Activated naive CD4-positive, alpha-beta T cell treated with anti-CD3 and anti-CD28 coated beads, Interleukin-2, amount 50 U/mL, for 24 hours (primary cell): ENCODE results near the gene PIEZO2.
"Not testable (repeated sequence)": the region's sequence is repeated elsewhere in the genome, so short reads cannot be mapped to it uniquely, and the experiment has no call there.

Source experiments
- H3K27ac Mint-ChIP-seq: one replicate; pipeline ENCODE4 v1.8.0; 2021; ENCODE audit warnings: mild to moderate bottlenecking, mixed read lengths
- H3K27me3 Mint-ChIP-seq: one replicate; pipeline ENCODE4 v1.8.0; 2021; ENCODE audit warnings: mixed read lengths
- H3K36me3 Mint-ChIP-seq: one replicate; pipeline ENCODE4 v1.8.0; 2021; ENCODE audit warnings: mixed read lengths
- H3K4me1 Mint-ChIP-seq: one replicate; pipeline ENCODE4 v1.8.0; 2021; ENCODE audit warnings: mixed read lengths
- H3K4me3 Mint-ChIP-seq: one replicate; pipeline ENCODE4 v1.8.0; 2021; ENCODE audit warnings: mild to moderate bottlenecking, mixed read lengths
- H3K9me3 Mint-ChIP-seq: one replicate; pipeline ENCODE4 v1.8.0; 2021; ENCODE audit warnings: mixed read lengths

The PIEZO2 gene

GRCh38 chr18:10930076-10930475 lies 219.3 kb downstream of the PIEZO2 start:
- Mint-ChIP-seq H3K9me3 (no peaks in the 10 kb centered on the region), H3K27me3 (peaks cover 1% of the 10 kb centered on the region), H3K36me3 (no peaks in the 10 kb centered on the region), H3K4me1 (no peaks in the 10 kb centered on the region), H3K4me3 (no peak overlapping the region), H3K27ac (no peak overlapping the region)

- Mint-ChIP-seq H3K36me3 (no peaks in the 10 kb centered on the region), H3K27ac (no peak overlapping the region), H3K4me3 (no peak overlapping the region), H3K9me3 (no peaks in the 10 kb centered on the region), H3K4me1 (no peaks in the 10 kb centered on the region), H3K27me3 (no peaks in the 10 kb centered on the region)
These were observed 220.5 kb downstream of the PIEZO2 start for GRCh38 chr18:10928772-10929373.

- Mint-ChIP-seq H3K4me3 (no peak overlapping the region), H3K9me3 (no peaks in the 10 kb centered on the region), H3K27me3 (no peaks in the 10 kb centered on the region), H3K36me3 (no peaks in the 10 kb centered on the region), H3K4me1 (no peaks in the 10 kb centered on the region), H3K27ac (no peak overlapping the region)
These were observed 221.2 kb downstream of the PIEZO2 start for GRCh38 chr18:10928011-10928771.

GRCh38 chr18:10927286-10927992 lies 221.9 kb downstream of the PIEZO2 start:
- no peaks in the 10 kb centered on the region for H3K36me3 Mint-ChIP-seq
- no peak overlapping the region for H3K27ac Mint-ChIP-seq
- no peak overlapping the region for H3K4me3 Mint-ChIP-seq
- no peaks in the 10 kb centered on the region for H3K27me3 Mint-ChIP-seq
- H3K4me1 Mint-ChIP-seq, result no peaks in the 10 kb centered on the region
- H3K9me3 Mint-ChIP-seq, result no peaks in the 10 kb centered on the region

GRCh38 chr18:10926621-10927161 lies 222.7 kb downstream of the PIEZO2 start:
- H3K27ac Mint-ChIP-seq, result no peak overlapping the region
- H3K36me3 Mint-ChIP-seq, result no peaks in the 10 kb centered on the region
- H3K27me3 Mint-ChIP-seq, result no peaks in the 10 kb centered on the region
- H3K4me3 Mint-ChIP-seq, result no peak overlapping the region
- no peaks in the 10 kb centered on the region for H3K4me1 Mint-ChIP-seq
- no peaks in the 10 kb centered on the region for H3K9me3 Mint-ChIP-seq

- H3K4me3 Mint-ChIP-seq, result no peak overlapping the region
- H3K36me3 Mint-ChIP-seq, result no peaks in the 10 kb centered on the region
- no peak overlapping the region for H3K27ac Mint-ChIP-seq
- no peaks in the 10 kb centered on the region for H3K4me1 Mint-ChIP-seq
- H3K27me3 Mint-ChIP-seq, result no peaks in the 10 kb centered on the region
- no peaks in the 10 kb centered on the region for H3K9me3 Mint-ChIP-seq
These were observed 225.1 kb downstream of the PIEZO2 start for GRCh38 chr18:10924290-10924689.

- Mint-ChIP-seq H3K27me3 (no peaks in the 10 kb centered on the region), H3K4me3 (no peak overlapping the region), H3K36me3 (no peaks in the 10 kb centered on the region)
These were observed 225.8 kb downstream of the PIEZO2 start for GRCh38 chr18:10923551-10924070.

GRCh38 chr18:10923141-10923540 lies 226.2 kb downstream of the PIEZO2 start:
- Mint-ChIP-seq H3K27me3 (no peaks in the 10 kb centered on the region), H3K36me3 (no peaks in the 10 kb centered on the region), H3K27ac (no peak overlapping the region), H3K4me1 (no peaks in the 10 kb centered on the region), H3K9me3 (no peaks in the 10 kb centered on the region), H3K4me3 (no peak overlapping the region)

More at GRCh38 chr18:10923551-10924070, 225.8 kb downstream of the PIEZO2 start:
- no peak overlapping the region for H3K27ac Mint-ChIP-seq
- H3K9me3 Mint-ChIP-seq, result no peaks in the 10 kb centered on the region
- H3K4me1 Mint-ChIP-seq, result no peaks in the 10 kb centered on the region

GRCh38 chr18:10922712-10923111 lies 226.7 kb downstream of the PIEZO2 start:
- not testable (repeated sequence) for H3K4me1 Mint-ChIP-seq, H3K9me3 Mint-ChIP-seq, H3K4me3 Mint-ChIP-seq, H3K36me3 Mint-ChIP-seq, H3K27ac Mint-ChIP-seq, H3K27me3 Mint-ChIP-seq

GRCh38 chr18:10920309-10920708 lies 229.1 kb downstream of the PIEZO2 start:
- H3K27ac Mint-ChIP-seq, H3K4me3 Mint-ChIP-seq, H3K36me3 Mint-ChIP-seq, H3K4me1 Mint-ChIP-seq, H3K27me3 Mint-ChIP-seq, H3K9me3 Mint-ChIP-seq: not testable (repeated sequence)

GRCh38 chr18:10919851-10920250 lies 229.5 kb downstream of the PIEZO2 start:
- Mint-ChIP-seq H3K36me3 (no peaks in the 10 kb centered on the region), H3K9me3 (no peaks in the 10 kb centered on the region)

GRCh38 chr18:10916865-10917264 lies 232.5 kb downstream of the PIEZO2 start:
- H3K4me3 Mint-ChIP-seq, result no peak overlapping the region
- H3K4me1 Mint-ChIP-seq, result no peaks in the 10 kb centered on the region
- H3K27ac Mint-ChIP-seq, result no peak overlapping the region
- H3K27me3 Mint-ChIP-seq, result no peaks in the 10 kb centered on the region
- H3K36me3 Mint-ChIP-seq, result no peaks in the 10 kb centered on the region
- H3K9me3 Mint-ChIP-seq, result no peaks in the 10 kb centered on the region

More at GRCh38 chr18:10919851-10920250, 229.5 kb downstream of the PIEZO2 start:
- Mint-ChIP-seq H3K27ac (no peak overlapping the region), H3K4me3 (no peak overlapping the region), H3K27me3 (no peaks in the 10 kb centered on the region), H3K4me1 (no peaks in the 10 kb centered on the region)

GRCh38 chr18:10916387-10916786 lies 233.0 kb downstream of the PIEZO2 start:
- H3K9me3 Mint-ChIP-seq, result no peaks in the 10 kb centered on the region
- H3K27ac Mint-ChIP-seq, result no peak overlapping the region
- no peaks in the 10 kb centered on the region for H3K36me3 Mint-ChIP-seq
- H3K27me3 Mint-ChIP-seq, result no peaks in the 10 kb centered on the region
- no peaks in the 10 kb centered on the region for H3K4me1 Mint-ChIP-seq
- no peak overlapping the region for H3K4me3 Mint-ChIP-seq

- not testable (repeated sequence) for H3K36me3 Mint-ChIP-seq, H3K9me3 Mint-ChIP-seq, H3K27me3 Mint-ChIP-seq, H3K27ac Mint-ChIP-seq, H3K4me3 Mint-ChIP-seq, H3K4me1 Mint-ChIP-seq
These were observed 233.6 kb downstream of the PIEZO2 start for GRCh38 chr18:10915748-10916147.

- not testable (repeated sequence) for H3K9me3 Mint-ChIP-seq, H3K27me3 Mint-ChIP-seq, H3K4me3 Mint-ChIP-seq, H3K27ac Mint-ChIP-seq, H3K36me3 Mint-ChIP-seq, H3K4me1 Mint-ChIP-seq
These were observed 234.8 kb downstream of the PIEZO2 start for GRCh38 chr18:10914610-10915009.

- Mint-ChIP-seq H3K27me3 (no peaks in the 10 kb centered on the region), H3K9me3 (no peaks in the 10 kb centered on the region), H3K4me3 (no peak overlapping the region), H3K27ac (no peak overlapping the region), H3K4me1 (no peaks in the 10 kb centered on the region), H3K36me3 (no peaks in the 10 kb centered on the region)
These were observed 235.4 kb downstream of the PIEZO2 start for GRCh38 chr18:10913919-10914318.
